Endometrial microvascular endothelial cells (primary cell): Measurements from ENCODE around the gene RAD50. TPM values are rescaled to one million over a fixed set of nuclear protein-coding genes. Genes with fewer than 3 reads are reported as not detected.
"Not testable (repeated sequence)": the region's sequence is repeated elsewhere in the genome, so short reads cannot be mapped to it uniquely, and the experiment has no call there.

ENCODE experiments used
- in situ Hi-C: cut with HindIII; loops from 2 replicates; pipeline ENCODE4 v1.10.0; 2017; ENCODE audit warnings: low sequenced_read_pairs, low pct_unique_long_range_greater_than_20kb; ENCODE audit errors: inconsistent ontology term
- total RNA-seq: library from RNA; depleted of rRNA; stranded (reverse); fragments of >200 nt; gene quantifications from one replicate; pipeline ENCODE4 v1.2.3, GENCODE V29; 2015; ENCODE audit errors: inconsistent ontology term

Gene RAD50
- total RNA-seq, 1 donor from 2014 or later: 10.5 TPM

GRCh38 chr5:132684922-132685720, 128.3 kb downstream of the RAD50 start:
- in situ Hi-C loops: no loop called here

GRCh38 chr5:132686193-132686592, 129.4 kb downstream of the RAD50 start:
- in situ Hi-C loops: no loop called here

GRCh38 chr5:132687995-132688394, 131.2 kb downstream of the RAD50 start:
- in situ Hi-C loops: no loop called here

- in situ Hi-C loops: no loop called here
Measured at GRCh38 chr5:132688536-132689339, 132.0 kb downstream of the RAD50 start.

GRCh38 chr5:132689513-132689912, 132.7 kb downstream of the RAD50 start:
- in situ Hi-C loops: no loop called here

GRCh38 chr5:132690156-132690555, 133.4 kb downstream of the RAD50 start:
- in situ Hi-C loops: no loop called here

- in situ Hi-C loops: not testable (repeated sequence)
Measured at GRCh38 chr5:132691755-132692631, 135.2 kb downstream of the RAD50 start.

- in situ Hi-C loops: no loop called here
Measured at GRCh38 chr5:132692632-132692967, 135.8 kb downstream of the RAD50 start.

Other genes with a start within 250 kb of the RAD50 start
- 4.1 TPM for gene SLC22A5, start 187.3 kb upstream of the RAD50 start, total RNA-seq
- gene IRF1, start 66.2 kb upstream of the RAD50 start, total RNA-seq: 44.6 TPM
- not detected for gene IL5, start 13.5 kb upstream of the RAD50 start, total RNA-seq
- not detected for gene IL13, start 101.2 kb downstream of the RAD50 start, total RNA-seq
- not detected for gene IL4, start 117.0 kb downstream of the RAD50 start, total RNA-seq
- 8.0 TPM for gene KIF3A, start 180.6 kb downstream of the RAD50 start, total RNA-seq
- gene CCNI2, start 190.4 kb downstream of the RAD50 start, total RNA-seq: not detected
- 61.0 TPM for gene SEPTIN8, start 220.3 kb downstream of the RAD50 start, total RNA-seq